A673 (cell line): ENCODE data around the gene TMEM207. TPM values are rescaled to one million over a fixed set of nuclear protein-coding genes. Genes with fewer than 3 reads are reported as not detected.
A peak's percentile ranks its signal among the peaks of the same experiment; 100 is the strongest.

Experiments used
- BruUV-seq: library from RNA; stranded (reverse); fragments of 400-500 nt; replicated peaks from 2 replicates; lab custom pipeline; 2021; lab: Mats Ljungman, UMichigan
- CTCF ChIA-PET: fragments of 300-600 bp; sonication (Branson Sonifier 250); formaldehyde crosslinking; loops from one replicate; lab custom pipeline; 2022; ENCODE audit warnings: antibody characterized with exemption; lab: Charles Lee
- POLR2A ChIA-PET: fragments of 300-600 bp; sonication (Branson Sonifier 250); formaldehyde crosslinking; loops from one replicate; lab custom pipeline; 2022; ENCODE audit warnings: antibody characterized with exemption; ENCODE audit not compliant: low non-redundant PET; lab: Charles Lee
- DNase-seq: peaks from one replicate; pipeline ENCODE4 v3.0.0-alpha.2; 2015; ENCODE audit warnings: low spot score
- H3K27ac ChIP-seq: fragments of 200-600 bp; sonication (generic); 2 replicates; pipeline ENCODE4 v1.5.1; 2016; ENCODE audit warnings: mixed run types, low read depth, mild to moderate bottlenecking, mixed read lengths, antibody characterized with exemption, low read length; ENCODE audit not compliant: poor library complexity, severe bottlenecking
- H3K27me3 ChIP-seq: fragments of 200-600 bp; sonication (generic); replicated peaks from 2 replicates; pipeline ENCODE4 v1.6.1; 2017; ENCODE audit warnings: mixed run types, low read depth, mild to moderate bottlenecking, mixed read lengths, antibody characterized with exemption, low read length; ENCODE audit not compliant: insufficient read depth, poor library complexity
- H3K36me3 ChIP-seq: fragments of 200-600 bp; sonication (generic); 2 replicates; pipeline ENCODE4 v1.6.1; 2016; ENCODE audit warnings: mixed run types, mild to moderate bottlenecking, mixed read lengths, antibody characterized with exemption, low read length; ENCODE audit not compliant: insufficient read depth, poor library complexity, severe bottlenecking
- H3K4me1 ChIP-seq: fragments of 200-600 bp; sonication (generic); 2 replicates; pipeline ENCODE4 v1.6.1; 2017; ENCODE audit warnings: mixed run types, mild to moderate bottlenecking, mixed read lengths, antibody characterized with exemption, low read length; ENCODE audit not compliant: insufficient read depth, poor library complexity, severe bottlenecking
- H3K4me3 ChIP-seq: fragments of 200-600 bp; sonication (generic); 2 replicates; pipeline ENCODE4 v1.5.1; 2016; ENCODE audit warnings: low read depth, mixed run types, mild to moderate bottlenecking, mixed read lengths, low read length; ENCODE audit not compliant: poor library complexity, severe bottlenecking
- H3K9me3 ChIP-seq: fragments of 200-600 bp; sonication (generic); 2 replicates; pipeline ENCODE4 v1.6.1; 2016; ENCODE audit warnings: mixed run types, low read depth, mild to moderate bottlenecking, mixed read lengths, antibody characterized with exemption, low read length; ENCODE audit not compliant: poor library complexity, severe bottlenecking
- CTCF ChIP-seq: fragments of 300-800, 200-600 bp; sonication (generic); conservative IDR thresholded peaks from 2 replicates; pipeline ENCODE4 v1.5.1; 2017; ENCODE audit warnings: low read depth, mild to moderate bottlenecking, antibody characterized with exemption, low read length, moderate library complexity, mixed read lengths
- EZH2 ChIP-seq: fragments of 200-600 bp; sonication (generic); IDR thresholded peaks from 2 replicates; pipeline ENCODE4 v1.6.1; 2017; ENCODE audit warnings: borderline replicate concordance, low read depth, mild to moderate bottlenecking, mixed read lengths, antibody characterized with exemption, low read length; ENCODE audit not compliant: poor library complexity, severe bottlenecking
- intact Hi-C: fragments of 100-400 bp; cut with micrococcal nuclease; formaldehyde crosslinking; loops from one replicate; pipeline ENCODE4 v1.10.0; 2022; ENCODE audit not compliant: unreplicated experiment
- total RNA-seq: library from RNA; stranded (reverse); gene quantifications from 2 replicates; pipeline ENCODE4 v1.2.3, GENCODE V29; 2021

TMEM207 gene
- total RNA-seq, 1 experiment from 2014 or later, result not detected

DNA sequence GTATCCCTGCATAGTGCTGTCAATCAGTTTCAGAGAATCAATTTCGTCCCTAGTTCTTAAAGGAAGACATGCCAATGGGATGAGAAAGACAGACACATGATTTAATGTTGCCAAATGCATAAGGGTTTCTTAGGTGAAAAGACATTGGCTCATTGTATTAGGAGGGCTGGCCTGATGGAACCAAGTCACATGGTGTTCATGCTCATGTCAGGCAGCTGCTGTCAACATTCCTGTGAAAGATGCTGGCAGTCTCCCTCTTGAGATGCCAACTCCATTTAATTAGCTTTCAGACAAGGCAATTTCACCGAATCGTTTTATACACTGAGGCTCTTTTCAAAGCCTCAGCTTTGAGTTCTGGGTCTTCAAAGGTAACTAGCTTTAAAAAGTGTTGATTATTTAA lies 48.1 kb upstream of the TMEM207 start:
- no peak overlapping the region for H3K27ac ChIP-seq
- ChIA-PET POLR2A (interaction anchor here (0.6 kb wide), 1 partner anchor 29 kb away, joined by 14 read pairs; no protein-coding TSS in a partner anchor), CTCF (no interaction called here)
- peaks cover 49% of the 10 kb centered on the region for H3K4me1 ChIP-seq
- intact Hi-C loops, result no loop called here
- H3K36me3 ChIP-seq, result no peaks in the 10 kb centered on the region
- no peaks in the 10 kb centered on the region for H3K9me3 ChIP-seq
- TF ChIP-seq EZH2 (no peak), CTCF (no peak)
- no peaks in the 10 kb centered on the region for H3K27me3 ChIP-seq
- peak; percentile 59 for DNase-seq
- H3K4me3 ChIP-seq, result no peak overlapping the region
- no TSS peak for BruUV-seq

- H3K4me1 ChIP-seq, result peaks cover 49% of the 10 kb centered on the region
- H3K4me3 ChIP-seq, result no peak overlapping the region
- no peak for DNase-seq
- no peaks in the 10 kb centered on the region for H3K9me3 ChIP-seq
- intact Hi-C loops, result no loop called here
- no TSS peak for BruUV-seq
- CTCF ChIA-PET, result no interaction called here
- TF ChIP-seq EZH2 (no peak), CTCF (no peak)
- H3K27ac ChIP-seq, result peak overlapping the region; percentile 40
- POLR2A ChIA-PET, result no interaction called here
- H3K36me3 ChIP-seq, result no peaks in the 10 kb centered on the region
- H3K27me3 ChIP-seq, result no peaks in the 10 kb centered on the region
Observed at GRCh38 chr3:190496859-190497258, 47.2 kb upstream of the TMEM207 start.

DNA sequence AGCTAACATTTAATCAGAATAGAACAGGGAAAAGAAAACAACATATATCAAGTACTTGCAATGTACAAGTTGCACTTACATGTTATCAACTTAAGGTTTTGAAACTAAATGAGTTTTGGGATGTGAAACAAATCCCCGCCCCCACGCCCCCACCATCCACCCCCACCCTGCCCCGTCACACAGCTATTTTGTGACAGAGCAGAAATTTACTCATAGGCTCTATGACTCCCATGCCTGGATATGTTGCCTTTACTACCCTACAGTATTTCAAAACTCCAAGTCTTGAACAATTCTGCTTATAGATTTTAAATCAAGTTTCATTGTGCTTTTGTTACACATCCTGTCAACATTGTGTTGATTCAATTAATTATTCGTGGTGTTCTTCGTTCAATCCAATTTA lies 46.1 kb upstream of the TMEM207 start:
- Histone ChIP-seq H3K36me3 (no peaks in the 10 kb centered on the region), H3K27me3 (no peaks in the 10 kb centered on the region), H3K4me3 (no peak overlapping the region), H3K4me1 (peaks cover 56% of the 10 kb centered on the region), H3K27ac (peak overlapping the region; percentile 13), H3K9me3 (no peaks in the 10 kb centered on the region)
- DNase-seq, result peak; percentile 56
- no TSS peak for BruUV-seq
- ChIA-PET CTCF (no interaction called here), POLR2A (no interaction called here)
- intact Hi-C loops, result loop anchor here (1.0 kb wide), 1 partner anchor 20 kb away; no protein-coding TSS in a partner anchor
- no peak for TF ChIP-seq CTCF
- no peak for TF ChIP-seq EZH2
